Activated CD4-positive, alpha-beta T cell treated with anti-CD3 and anti-CD28 coated beads, Interleukin-2, amount 50 U/mL, for 24 hours (primary cell): ENCODE results near the gene DDX17.

Experiments used
- DNase-seq, 2 donors: peaks; one replicate each; pipeline ENCODE4 v3.0.0-alpha.2; 2020; ENCODE audit warnings: low read depth in 1 of 2, low spot score in 1 of 2

DDX17 gene

DNA sequence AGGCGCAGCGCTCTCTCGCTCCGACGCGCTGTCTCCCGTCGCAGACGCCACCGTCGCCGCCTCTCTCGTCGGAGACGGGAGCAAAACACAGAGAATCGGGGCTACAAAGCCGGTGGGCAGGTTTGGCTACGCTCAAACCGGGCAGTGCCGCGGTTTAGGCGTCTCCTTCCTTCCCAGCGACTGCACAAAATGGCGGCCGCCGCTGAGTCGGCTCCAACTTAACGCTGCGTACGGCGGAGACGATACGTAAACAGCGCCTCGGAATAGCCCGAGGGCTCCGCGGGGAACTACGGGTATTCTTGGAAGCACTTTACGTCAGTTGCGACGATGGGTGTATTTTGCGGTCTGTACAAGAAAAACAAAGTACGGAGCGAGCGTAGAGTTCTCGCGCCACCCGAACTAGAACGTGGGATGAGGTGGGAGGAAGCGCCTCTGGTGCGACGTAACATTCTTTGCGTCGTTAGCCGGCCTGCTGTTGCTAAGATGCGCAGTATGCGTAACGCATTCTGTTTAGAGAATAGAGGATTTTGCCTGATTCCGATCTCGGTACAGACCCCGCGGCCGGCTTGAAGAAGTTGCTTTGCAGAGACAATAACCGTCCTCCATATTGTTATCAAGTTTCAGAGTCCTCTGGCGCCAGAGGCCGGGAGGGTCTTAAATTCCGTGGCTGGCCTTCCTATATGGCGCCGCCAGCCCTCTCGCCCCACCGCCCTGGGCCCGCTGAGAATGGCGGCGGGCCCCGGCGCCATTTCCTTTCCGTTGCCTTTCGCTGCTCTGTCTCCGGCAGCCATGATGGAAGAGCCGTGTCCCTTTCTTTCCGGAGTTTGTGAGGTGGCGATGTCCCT, at the start of gene DDX17:
DDX17 (minus strand) TSS at position 194 of the 845 bp plus-strand sequence.
- DNase-seq: peak; percentile 95 to 96

DNA sequence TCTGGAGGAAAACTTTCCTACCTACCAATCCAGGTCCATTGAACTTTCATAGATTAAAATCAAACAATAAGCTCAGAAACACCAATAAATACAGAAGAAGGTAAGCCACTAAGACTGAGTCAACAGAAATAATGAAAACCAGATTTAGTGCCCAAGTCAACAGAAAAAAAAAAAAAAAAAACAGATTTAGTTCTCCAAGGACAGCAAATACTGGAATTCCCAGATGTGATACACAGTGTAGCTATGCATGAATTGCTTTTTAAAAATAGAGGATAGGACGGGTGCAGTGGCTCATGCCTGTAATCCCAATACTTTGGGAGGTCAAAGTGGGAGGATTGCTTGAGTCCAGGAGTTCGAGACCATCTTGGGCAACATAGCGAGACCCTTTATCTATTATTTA, 48.2 kb upstream of the DDX17 start:
- DNase-seq: no peak

DNA sequence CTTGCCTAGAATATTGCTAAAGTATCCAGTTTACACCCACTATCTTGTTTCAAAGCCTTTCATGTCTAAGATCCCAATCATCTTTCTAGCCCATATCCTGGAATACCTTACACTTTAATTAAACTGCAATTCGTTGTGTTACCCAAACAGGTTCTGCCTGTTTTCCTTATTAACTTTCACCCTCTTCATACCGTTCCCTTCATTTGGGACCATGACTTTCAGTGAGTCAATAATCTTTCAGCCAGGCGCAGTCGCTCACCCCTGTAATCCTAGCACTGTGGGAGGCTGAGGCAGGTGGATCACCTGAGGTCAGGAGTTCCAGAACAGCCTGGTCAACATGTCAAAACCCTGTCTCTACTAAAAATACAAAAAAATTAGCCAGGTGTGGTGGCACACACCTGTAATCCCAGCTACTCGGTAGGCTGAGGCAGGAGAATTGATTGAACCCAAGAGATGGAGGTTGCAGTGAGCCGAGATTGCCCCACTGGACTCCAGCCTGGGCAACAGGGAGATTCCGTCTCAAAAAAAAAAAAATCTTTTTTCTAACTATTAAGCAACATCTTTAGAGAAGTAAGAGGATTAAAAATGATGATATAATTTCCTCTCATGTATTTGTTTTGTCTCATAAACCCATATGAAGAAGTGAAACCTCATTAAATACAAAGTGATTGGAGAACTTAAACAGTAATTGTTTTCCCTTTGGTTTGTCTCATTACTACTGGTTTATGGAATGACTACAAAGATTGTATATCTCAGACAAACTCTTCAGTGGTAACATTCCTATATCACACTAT, 43.2 kb upstream of the DDX17 start:
- no peak for DNase-seq

DNA sequence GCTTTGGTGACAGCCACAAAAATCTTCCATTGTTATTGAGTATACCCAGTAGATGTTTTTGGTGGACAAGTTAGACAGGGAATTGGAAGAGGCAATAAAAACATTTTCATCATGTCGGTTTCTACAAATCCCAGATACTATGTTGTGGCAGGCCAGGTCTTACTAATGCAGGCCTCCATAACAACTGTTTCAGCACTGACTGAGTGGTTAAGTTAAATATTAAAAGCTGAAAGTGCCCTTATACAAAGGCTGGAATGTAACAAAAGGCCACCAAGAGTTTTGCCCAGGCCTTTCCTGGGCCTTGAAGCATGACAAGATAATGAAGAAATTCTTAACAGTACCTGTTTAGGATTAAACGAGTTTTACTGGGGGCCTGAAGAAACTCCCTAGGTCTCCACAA, 34.6 kb upstream of the DDX17 start:
- no peak for DNase-seq

DNA sequence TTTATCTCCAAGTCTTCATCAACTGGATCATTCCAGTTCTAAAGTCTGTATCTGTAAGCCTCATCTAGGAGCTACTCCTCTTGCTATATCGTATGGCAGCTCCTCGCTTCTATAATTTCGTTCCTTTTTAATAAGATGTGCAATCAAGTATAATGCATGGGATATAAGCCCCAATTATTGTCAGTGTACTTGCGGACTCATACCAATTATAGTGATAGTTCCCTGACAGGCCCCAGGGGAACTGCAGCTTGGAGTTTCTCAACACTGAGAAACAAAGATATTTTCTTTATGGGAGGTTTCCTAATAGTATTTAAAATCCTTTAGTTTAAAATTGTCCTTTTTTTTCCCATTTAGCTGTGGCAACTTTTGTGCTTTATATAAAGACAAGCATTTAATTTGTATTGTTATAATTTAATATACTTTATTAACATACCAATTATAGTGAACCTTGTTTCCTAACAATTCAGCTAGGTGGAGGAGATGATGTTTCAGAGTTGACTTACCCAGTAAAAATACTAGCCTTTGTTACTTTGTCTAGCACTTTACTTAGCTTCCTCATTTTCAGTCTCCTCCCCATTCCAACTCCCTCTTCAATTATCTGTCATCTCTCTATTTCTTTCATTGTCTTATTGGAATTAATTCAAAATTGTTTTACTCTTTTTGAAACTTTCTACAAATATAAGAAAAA, 25.3 kb upstream of the DDX17 start:
- DNase-seq: no peak

DNA sequence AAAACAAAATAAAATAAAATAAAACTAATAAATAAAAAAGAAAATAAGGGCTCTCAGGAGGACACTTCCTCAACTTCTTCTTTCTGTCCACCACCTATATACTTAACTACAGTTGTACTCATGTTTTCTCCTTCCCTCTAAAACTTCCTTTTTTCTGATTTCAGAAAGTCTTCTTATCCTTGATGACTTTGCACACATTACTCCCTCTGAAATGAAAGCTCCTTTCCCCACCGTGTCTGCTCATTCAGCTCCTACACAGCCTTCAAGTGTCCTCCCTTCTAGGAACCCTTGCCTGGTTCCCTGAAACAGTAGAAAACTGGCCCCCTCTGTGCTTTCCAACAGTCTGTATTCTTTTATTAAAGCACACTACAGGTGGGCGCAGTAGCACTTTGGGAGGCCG, 18.3 kb upstream of the DDX17 start:
- no peak for DNase-seq

DNA sequence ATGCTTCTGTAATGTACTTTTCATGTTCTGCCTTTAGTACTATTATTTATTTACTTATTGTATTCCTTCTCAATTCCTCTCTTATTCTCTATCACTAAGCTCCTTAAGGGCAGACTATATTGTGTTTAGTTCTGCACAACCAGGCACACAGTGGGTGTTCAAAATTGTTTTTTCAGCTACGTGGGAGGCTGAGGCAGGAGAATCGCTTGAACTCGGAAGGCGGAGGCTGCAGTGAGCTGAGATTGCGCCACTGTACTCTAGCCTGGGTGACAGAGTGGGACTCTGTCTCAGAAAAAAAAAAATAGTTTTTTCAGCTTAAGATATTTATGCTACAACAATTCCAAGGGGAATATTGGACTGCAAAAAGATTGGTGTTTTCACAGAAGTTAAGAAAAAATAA, 17.4 kb upstream of the DDX17 start:
- DNase-seq: no peak

DNA sequence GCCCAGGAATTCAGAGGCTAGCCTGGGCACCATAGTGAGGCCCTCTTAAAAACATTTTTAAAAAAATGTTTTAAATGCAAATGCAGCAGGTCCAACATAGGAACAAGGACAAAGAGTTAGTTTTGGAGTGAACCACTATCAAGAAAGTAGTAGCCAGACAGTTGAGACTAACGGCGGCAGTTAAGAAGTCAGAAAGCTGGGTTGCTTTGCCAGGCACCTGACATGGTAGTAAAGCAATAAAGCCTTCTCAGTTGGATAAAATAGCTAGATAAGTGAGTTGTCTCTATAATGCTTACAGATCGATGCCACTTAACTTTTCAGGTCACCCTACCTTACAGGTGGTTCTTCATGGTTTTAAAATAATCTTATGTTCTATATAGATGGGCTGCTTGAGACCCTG, 16.9 kb upstream of the DDX17 start:
- DNase-seq: no peak

DNA sequence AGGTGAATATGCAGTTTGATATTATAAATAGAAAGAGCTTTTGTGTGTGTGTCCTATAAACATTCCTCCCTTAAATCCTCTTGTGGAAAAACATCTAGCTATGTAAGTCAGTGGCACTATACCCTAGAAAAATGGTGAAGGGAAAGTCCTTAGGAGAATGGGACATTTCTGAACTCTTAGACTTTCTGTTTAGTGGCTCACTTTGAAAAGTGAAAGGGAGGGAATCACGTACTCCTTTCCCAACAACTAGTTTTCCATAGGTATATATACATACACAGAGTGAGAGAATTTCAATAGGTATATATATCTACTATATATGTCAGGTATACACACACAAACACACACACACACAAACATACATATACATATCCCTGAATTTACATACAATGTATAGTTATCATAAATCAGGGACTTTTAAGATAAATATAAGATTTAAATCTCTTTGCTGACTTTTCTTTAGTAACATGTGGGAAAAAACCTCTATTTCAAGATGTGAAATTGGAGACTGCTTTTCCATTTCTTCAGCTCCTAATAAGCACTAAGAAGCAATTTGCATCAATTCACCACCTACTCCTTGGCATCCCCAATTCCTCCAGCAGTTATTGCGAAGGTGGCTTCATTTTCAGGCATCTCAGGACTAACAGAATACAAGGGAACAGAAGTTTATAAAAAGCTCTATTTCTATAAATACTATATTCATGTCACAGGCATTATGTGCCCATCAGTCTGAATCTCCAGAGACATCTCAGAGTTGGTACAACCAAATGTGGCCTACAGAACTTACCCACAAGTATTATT, 13.5 kb upstream of the DDX17 start:
- no peak for DNase-seq

DNA sequence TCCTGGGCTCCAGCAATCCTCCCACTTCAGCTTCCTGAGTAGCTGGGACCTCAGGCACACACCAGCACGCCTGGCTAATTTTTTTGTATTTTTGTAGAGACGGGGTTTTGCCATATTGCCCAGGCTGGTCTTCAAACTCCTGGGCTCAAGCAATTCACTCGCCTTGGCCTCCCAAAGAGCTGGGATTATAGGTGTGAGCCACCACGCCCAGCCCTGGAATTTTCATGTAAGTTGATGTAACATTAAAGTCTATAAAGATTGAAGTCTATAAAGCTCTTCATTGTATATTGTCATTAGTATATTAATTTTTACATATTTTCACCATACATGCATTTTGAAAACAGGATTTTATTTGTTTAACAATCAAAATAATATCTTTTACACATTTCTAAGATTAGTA, 12.5 kb upstream of the DDX17 start:
- no peak for DNase-seq

DNA sequence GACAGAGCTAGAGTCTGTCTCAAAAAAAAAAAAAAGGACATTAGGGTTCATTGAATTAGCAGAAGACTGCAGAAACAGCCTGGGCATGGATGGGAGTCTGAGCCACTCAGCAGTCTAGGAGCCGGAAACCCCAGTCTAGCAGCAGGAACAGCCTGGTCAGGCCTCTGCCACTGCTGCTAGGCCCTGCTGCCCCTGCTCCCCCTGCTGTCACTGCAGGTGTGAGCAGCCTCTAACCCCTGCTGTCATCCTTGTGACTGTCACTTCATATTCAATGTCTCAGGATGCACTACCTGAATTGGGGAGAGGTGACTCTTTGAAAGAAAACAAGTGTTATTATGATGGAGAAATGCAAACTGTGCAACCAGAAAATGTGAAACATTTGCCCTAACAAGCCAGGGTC, 7.0 kb upstream of the DDX17 start:
- DNase-seq: no peak

DNA sequence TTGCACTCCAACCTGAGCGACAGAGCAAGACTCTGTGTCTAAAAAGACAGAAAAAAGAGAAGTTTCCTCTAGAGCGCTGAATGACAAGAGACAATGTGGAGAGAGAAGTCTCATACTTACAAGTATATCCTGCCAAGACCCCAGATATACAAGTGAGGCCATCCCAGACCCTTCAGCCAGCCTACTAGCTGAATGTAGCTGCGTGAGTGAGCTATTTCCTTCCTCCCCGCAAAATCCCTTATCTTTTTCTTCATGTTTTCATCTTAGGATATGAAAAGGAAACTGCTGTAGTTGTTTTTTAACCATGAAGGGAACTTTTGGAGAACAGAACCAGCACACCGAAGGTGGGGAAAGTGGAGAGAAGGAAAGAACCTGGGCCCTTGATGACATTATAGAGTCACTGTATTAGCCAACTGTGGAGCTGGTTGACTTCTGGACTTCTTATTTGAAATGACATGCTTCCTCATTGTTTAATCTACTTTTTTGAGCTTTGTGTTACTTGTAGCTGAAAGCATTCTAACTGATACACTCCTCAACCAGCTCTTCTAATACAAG, 4.4 kb upstream of the DDX17 start:
- DNase-seq: no peak

DNA sequence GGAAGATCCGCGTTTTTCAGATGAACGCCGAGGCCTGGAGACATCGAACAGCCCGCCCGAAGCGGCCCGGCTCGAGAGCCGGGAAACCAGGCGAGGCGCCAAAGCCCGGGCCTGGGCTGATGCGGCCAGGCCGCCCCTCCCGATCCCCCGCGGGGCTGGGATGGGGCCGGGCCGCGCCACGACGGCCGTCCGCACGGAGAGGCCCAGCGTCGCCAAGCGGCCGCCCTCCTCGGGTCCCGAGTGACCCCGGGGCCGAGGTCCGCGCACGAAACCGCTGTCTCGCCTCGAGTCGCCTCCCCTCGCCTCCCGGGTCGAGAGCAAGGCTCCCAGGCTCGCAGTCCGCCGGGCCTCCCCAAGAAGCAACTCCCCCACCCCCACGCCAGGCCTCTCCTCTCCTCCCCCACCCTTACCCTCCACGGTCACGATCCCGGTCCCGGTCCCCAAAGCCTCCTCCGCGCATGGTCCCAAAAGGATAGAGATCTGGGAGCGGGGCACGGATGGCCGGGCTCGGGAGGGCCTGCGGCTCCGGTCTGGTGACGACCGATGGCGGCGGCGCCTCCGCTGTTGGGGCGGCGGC, 482 bp downstream of the DDX17 start:
- DNase-seq: peak; percentile 35 to 59

DNA sequence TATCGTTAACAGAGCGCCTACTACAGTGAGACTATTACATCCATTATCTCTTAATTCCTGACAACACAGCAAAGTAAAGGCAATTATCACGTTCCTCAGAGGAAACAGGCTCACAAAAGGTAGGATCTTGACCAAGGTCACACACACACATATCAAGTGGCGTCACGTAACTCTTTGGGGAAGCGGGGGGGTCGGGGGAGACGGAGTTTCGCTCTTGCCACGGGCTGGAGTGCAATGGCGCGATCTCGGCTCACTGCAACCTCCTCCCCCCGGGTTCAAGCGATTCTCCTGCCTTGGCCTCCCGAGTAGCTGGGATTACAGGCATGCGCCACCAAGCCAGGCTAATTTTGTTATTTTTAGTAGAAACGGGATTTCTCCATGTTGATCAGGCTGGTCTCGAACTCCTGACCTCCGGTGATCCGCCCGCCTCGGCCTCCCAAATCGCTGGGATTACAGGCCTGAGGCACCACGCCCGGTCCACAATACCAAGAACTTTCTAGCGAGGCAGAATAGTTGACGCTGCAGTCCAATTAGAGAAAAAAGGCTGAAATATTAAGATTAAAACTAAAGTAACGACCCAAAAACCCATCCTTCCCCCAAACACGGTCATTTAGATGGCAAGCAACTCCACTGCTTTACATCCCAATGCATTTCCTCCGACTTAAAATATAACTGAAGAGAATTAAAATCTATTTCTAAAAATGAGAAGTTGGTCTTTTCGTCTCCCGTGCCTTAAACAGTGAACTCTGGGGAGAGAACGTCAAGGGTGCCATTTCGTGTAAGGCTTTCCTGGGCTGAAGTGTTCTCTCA, 1.2 kb downstream of the DDX17 start:
- DNase-seq: peak; percentile 16 to 39

DNA sequence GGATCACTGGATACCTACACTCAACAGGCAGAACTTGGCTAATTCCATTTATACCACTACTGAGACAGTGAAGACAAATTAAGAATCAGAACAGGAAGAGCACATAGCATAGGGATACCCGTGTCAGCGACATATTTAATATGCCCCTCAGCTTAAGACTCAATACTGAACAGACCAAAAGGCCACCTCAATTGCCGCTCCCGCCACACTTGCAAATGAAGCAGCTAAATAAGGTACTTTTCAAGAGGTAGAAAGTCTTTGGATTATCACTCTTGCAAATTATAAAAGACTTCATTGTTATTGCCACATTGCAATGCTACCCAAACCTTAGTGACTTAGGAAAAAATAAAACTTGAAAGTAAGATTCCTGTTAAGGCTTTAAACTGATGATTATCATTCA, 3.1 kb downstream of the DDX17 start:
- no peak for DNase-seq

DNA sequence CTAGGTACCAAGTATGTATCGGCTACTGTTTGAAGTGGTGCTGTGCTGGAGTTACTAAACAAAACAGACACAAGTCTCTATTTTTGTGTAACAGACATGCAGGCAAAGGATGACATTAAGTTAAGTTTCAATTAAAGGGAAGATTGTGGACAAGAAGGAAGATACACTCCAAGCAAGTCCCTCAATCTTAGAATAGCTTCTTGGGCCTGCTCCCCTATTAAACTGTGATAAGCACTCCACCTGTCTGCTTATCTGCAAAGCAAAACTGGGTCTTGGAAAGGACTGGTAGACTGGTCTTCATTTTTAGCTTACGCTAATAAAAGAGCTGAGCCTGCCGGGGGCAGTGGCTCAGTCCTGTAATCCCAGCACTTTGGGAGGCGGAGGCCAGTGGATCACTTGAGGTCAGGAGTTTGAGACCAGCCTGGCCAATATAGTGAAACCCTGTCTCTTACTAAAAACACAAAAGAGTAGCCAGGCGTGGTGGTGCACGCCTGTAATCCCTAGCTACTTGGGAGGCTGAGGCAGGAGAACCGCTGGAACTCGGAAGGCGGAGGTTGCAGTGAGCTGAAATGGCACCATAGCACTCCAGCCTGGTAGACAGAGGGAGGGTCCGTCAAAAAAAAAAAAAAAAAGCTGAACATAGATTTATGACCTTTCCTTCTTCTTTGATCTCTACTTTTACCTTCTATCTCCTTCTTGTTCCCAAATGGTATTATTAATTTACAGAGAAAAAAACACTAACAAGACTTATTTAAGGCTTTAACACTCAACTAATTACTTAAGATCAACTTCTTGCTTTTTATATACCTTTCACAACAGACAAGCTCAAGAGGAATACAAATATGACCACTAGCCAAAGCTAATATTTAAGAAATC, 4.1 kb downstream of the DDX17 start:
- no peak for DNase-seq

DNA sequence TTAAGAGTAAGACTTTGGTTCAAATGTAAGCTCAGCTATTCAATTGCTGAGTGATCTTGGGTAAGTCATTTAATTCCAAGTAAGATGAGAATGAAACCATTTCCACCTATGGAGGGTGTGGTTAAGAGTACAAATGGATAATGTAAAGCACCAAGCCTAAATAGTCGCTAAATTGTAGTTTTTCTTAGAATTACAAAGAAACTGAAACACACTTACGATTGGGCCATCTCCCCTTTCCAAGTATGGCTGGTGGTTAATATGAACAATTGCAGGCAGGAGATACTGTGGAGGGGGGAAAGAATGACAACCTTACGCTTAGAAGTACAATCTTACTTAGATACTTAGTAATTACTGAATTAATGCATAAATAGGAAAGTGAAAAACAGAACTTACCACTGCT, 8.2 kb downstream of the DDX17 start:
- DNase-seq: no peak

DNA sequence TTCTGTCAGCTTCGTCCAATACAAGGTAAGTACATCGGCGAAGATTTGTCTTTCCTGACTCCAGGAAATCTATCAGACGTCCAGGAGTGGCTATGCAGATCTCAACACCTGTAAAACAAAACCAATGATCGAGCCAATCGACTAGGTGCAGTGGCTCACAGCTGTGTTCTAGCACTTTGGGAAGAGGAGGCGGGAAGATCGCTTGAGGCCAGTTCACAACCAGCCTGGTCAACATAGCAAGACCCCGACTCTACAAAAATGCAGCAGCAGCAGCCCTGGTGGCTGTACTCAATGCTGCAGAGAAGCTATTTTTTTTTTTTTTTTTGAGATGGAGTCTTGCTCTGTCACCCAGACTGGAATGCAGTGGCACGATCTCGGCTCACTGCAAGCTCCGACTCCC, 11.2 kb downstream of the DDX17 start:
- no peak for DNase-seq

DNA sequence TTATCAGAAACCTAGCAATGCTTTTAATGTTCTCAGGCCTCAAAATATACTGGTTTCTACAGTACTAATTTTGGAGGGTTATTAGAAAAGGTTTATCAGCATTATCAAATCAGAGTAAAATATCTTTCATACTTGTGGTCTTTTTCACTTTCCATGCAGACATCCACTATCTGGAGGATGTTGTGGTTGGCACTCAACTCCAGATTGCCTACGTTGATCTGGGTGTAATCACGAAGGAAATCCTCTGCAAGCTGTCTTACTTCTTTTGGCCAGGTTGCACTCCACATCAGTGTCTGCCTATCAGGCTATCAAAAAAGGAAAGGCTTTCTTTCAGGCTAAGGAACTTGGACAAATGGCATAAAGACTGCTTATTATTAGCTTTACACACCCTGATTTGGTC, 11.6 kb downstream of the DDX17 start:
- DNase-seq: no peak
